GM12801 (cell line): ENCODE measurements around the gene SPATA31C1.

Source experiments
- TF ChIP-seq, protein P1 (sequence below): IDR thresholded peaks from one replicate; pipeline ENCODE4 v1.5.1; 2011; ENCODE audit warnings: control low read depth; ENCODE audit not compliant: insufficient read length; ENCODE audit errors: extremely low read depth

SPATA31C1 gene

DNA sequence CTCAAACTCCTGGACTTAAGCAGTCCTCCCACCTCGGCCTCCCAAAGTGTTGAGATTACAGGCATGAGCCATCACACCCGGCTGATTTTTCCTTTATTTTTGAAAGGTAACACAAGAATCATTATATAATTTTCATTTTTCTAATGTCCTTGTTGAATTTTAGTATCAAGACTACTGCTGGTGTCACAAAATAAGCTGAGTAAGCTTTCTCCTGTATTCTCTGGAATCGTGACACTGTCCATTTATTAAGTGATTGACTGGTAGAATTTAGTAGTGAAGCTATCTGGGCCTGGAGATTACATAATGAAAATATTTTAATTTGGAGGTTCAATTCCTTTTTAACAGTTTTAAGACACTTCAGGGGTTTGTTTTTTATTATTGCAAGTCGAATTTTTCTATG lies 47.1 kb downstream of the SPATA31C1 start:
- TF ChIP-seq, protein P1, sequence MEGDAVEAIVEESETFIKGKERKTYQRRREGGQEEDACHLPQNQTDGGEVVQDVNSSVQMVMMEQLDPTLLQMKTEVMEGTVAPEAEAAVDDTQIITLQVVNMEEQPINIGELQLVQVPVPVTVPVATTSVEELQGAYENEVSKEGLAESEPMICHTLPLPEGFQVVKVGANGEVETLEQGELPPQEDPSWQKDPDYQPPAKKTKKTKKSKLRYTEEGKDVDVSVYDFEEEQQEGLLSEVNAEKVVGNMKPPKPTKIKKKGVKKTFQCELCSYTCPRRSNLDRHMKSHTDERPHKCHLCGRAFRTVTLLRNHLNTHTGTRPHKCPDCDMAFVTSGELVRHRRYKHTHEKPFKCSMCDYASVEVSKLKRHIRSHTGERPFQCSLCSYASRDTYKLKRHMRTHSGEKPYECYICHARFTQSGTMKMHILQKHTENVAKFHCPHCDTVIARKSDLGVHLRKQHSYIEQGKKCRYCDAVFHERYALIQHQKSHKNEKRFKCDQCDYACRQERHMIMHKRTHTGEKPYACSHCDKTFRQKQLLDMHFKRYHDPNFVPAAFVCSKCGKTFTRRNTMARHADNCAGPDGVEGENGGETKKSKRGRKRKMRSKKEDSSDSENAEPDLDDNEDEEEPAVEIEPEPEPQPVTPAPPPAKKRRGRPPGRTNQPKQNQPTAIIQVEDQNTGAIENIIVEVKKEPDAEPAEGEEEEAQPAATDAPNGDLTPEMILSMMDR: no peak

GRCh38 chr9:87968155-87968554 lies 50.4 kb downstream of the SPATA31C1 start:
- TF ChIP-seq, protein P1: no peak

DNA sequence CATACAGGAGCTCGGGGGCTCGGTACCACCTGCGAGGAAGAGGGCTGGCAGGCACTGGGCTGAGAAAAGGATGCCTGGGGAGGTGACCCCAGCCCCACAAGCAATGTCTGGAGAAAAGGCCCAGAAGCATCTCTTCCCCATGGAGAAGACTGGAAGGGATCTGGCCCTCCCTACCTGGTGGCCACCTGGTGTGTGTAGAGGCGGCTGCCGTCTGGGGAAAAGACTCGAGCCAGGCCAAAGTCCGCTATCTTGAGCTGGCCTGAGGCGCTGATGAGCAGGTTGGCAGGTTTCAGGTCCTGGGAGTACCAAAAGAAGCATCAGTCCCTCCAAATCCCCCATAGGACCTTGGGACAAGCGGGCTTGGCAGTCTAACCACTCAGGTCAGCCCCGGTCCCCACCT lies 52.8 kb downstream of the SPATA31C1 start:
- TF ChIP-seq, protein P1: no peak

DNA sequence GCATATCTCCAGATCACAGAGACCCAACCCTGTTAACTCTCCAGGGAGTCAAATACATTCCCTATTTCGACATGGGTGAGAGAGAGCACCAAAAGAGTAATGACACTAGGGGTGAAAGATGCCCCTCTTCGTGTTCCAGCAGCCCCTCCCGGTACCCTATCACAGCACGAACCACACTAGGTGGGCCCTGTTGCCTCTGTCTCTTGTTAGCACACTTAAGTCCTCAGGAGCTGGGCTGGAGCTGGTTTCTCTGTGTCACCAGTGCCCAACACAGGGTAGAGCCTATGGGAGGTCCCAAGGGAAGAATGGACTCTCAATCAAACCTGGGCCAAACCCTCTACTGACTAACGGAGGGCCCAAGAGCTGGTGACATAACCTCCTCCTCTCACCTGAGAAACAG lies 55.4 kb downstream of the SPATA31C1 start:
- TF ChIP-seq, protein P1: no peak
